CD4-positive, alpha-beta T cell treated with Interleukin-15 for 4 hours (primary cell): Measurements from ENCODE around the gene THAP8.

Experiments
- DNase-seq: peaks from one replicate; pipeline ENCODE4 v3.0.0-alpha.2; 2020; ENCODE audit warnings: low spot score

The THAP8 gene

DNA sequence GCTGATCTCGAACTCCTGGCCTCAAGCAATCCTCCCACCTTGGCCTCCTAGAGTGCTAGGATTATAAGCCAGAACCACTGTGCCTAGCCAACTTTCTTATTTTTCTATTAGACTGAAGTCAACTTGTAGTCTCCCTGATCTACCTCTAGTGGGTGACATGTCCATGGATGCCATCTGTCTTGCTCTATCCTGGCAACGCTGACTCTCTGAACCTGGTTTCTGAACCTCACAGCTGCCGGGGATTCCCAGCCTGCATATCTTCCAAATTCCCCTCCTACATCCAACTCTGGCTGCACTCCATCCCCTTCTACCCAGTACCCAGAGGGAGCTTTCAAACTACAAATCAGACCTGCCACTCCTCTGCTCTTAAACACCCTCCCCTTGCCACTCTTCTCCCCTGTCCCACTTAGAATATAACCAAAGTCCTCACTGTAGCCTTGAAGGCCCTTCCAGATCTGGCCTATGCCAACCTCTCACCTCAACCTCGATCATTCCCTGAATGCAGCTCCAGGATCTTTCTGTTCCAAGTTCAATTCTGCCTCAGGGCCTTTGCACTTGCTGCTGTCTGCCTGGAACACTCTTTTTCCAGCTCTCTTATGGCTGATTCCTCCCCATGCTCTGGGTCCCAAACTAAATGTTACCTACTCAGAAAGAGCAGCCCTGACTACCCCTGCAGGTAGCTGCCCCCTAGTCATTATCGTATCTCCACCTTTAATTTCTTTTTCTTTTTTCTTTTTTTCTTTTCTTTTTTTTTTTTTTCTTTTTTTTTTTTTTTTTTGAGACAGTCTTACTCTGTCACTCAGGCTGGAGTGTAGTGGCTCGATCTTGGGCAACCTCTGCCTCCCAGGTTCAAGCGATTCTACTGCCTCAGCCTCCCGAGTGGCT is 23.6 kb downstream of the THAP8 start:
- no peak for DNase-seq

DNA sequence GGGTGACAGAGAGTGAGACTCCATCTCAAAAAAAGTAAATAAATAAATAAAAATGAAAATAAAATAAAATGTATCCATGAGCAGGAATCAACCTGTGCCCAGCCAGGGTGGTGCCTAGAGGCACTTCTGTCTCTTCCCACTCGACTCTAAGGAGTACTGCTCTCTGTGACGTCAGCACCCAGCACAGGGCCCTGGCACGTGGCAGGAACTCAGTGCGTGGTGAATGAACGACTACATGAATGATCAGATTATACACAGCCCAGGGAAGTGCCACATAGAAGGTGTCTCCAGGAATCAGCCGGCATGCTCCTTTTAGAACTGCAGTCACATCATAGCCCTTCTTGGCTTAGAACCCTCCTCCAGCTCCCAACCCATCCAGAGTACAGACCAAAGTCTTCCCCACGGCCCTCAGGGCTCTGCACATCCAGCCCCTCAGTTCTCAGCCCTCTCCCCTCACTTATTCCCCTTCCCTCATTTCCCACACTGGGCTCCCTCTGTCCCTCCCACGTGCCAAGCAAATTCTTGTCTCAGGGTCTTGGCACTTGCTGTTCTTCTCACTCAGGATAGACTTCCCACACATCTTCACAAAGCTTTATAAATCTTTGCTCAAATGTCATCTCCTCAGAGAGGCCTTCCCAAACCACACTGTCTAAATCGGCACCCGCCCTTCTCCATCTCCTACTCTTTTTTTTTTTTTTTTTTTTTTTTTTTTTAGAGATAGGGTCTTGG is 25.6 kb downstream of the THAP8 start:
- no peak for DNase-seq

DNA sequence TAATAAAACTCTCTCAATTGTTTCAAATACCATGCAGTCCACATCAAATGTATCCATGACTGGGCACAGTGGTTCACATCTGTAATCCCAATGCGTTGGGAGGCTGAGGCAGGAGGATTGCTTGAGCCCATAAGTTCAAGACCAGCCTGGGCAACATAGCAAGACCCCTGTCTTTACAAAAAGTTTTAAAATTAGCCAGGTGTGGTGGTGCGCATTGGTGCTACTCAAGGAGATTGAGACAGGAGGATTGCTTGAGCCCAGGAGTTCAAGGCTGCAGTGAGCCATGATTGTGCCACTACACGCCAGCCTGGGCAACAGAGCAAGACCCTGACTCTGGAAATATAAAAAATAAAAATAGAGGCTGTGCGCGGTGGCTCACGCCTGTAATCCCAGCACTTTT is 26.4 kb downstream of the THAP8 start:
- no peak for DNase-seq

DNA sequence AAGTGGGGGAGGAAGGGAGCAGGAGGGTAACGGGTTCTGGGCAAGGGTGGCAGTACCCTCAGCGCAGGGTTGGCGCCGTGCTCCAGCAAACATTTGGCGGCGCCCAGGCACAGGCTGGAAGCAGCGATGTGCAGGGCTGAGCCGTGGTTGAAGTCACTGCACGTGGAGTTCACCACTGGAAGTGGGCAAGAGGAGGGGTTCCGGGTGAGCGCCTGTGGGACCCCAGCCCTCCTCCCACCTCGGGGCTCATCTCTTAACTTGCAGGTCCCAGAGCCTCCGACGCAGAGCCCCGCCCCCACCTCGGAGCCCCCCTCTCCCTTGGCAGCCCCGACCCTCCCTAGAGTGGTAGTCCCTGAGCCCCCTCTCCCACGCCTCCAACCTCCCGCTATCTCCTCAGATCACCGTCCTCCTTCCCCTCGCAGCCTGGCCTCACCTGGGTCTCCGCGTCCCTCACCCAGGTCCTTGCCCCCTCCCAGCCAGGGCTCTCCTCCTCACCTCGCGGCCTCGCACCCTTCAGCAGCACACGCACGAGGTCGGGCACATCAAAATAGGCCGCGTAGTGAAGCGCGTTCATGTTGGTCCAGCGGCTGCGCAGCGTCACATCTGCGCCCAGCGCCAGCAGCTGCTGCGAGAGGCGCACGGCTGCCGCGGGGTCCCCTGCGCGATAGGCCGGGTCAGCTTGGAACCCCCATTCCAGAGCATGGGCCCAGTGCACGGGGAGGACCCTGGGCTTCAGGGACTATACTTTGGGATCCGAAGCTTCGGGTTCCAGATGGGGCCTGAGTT is 27.8 kb downstream of the THAP8 start:
- DNase-seq: no peak

DNA sequence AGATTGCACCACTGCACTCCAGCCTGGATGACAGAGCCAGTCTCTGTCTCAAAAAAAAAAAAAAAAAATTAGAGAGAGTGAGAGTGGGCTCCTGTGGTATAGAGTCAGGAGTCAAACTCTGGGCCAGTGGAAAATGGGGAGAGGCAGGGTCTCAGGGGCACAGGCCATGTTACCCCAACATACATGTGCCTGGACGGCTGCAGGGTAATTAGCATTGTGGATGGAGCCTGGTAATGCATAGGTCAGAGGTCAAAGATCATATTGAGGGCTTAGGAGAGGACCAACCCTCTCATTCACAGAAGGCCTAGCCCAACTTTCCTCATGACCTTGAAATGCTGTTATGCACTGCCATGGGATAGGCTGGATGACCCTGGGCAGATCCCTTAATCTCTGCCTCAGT is 28.5 kb downstream of the THAP8 start:
- no peak for DNase-seq

DNA sequence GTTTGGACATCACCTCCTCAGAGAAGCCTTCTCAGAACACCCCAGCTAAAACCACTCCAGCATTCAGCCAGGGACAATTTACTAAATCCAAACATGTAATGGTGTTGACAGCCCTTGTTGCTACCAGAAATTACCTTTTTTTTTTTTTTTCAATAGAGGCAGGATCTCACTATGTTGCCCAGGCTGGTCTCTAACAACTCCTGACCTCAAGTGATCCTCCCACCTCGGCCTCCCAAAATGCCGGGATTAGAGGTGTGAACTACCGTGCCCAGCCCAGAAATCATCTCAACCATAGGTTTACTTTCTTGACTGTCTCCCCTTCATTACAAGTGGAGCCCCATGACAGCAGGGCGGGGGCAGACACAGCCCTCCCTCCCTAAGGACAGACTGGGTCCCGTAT is 30.7 kb downstream of the THAP8 start:
- no peak for DNase-seq

DNA sequence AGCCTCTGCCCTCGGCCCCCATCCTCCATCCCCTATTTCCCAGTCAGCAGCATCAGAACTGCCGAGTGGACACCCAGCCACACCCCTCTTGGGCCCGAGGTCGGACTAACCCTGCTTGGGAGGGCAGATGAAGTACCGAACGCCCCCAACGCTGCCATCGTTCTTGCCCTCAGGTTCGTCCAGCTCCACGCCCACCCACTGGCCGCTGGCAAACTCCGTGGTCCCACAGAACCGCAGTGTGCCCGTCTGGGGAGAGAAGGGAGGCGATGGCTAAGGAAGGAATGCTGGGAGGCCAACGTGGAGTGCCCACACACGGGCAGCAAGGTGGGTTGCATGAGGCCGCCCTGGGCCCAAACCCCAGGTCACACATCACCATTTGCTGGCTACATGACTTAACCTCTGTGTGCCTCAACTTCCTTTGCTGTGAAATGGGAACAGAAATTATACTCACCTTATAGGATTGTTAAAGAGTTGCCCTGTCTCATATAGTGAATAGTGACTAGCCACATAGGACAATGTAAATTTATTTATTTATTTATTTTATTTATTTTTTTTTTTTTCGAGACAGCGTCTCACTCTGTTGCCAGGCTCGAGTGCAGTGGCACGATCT is 34.9 kb downstream of the THAP8 start:
- no peak for DNase-seq

DNA sequence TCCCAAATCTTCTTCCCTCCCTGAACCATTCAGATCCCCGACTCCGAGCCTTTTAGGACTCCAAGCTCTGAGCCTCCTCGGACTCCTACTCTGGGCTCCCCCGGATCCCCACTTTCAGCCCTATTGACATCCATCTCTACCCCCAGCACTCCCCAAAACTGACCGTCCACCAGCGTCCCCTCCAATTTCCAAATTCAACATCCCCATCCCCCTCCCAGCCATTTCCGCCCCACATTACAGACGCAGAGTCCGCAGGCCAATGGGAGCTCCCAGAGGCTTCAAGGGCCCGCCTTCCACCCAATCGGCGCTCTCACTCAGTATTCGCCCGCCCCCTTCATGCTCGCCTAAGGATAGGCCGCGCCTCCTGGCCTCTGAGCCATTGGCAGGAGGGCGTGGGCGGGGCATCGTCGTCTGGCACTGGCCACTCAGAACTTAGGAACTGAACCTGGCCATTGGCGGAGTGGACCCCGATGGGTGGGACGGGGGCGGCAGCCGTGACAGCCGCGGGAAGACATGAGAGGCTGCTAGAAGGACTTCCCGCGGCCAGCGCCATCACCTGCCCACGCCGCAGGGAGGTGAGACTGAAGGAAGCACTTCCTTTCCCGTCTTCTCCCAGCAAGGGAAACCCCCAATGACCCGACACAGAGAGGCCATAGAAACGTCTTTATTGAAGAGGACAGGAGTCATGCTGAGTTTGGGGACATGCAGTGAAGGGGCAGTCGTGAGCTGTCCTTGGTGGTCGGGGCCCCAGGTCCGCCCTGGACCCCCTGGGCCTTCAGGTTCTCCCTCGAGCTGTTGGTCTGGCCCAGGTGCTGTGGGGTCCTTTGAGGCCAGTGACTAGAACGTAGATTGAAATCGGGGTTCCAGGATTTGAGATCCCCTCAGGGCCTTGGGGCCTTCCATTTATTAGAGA is 39.8 kb downstream of the THAP8 start, which contains the start of gene ALKBH6:
TSS of gene ALKBH6 (minus strand) at position 202 of the 913 bp plus-strand sequence. CDS start 816 bp downstream, outside the sequence.
- peak; percentile 99 for DNase-seq

DNA sequence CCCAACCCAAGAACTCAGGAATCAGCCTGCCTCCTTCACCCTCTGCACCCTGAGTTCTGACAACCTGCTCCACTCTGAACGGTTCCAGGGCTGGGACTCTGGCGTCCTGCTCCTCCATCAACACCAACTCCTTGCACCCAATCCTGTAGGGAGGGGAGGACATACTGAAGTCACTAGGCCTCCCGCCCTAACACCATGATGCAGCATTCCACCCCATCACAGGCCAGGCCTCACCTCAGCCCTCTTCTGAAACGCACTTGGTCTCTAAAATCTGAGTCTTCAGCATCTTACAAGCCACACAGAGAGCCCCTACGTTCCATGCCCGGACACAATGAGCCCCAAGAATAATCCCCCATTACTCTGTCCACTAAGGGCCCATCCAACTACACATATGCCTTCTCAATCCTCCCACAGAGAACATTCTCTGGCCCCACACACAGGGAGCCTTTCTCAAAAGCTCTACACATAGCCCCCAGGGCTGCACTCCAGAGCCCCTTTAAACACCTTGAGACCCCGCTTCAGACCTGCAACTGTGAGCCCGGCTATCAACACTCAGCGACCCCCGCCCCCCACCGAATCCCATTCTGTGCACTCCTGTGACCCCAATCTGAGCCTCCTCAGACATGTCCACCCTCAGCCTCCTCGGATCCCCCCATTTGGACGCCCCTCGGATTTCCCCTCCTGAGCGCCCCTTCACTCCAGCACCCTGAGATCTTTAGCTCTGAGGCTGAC is 40.6 kb downstream of the THAP8 start:
- no peak for DNase-seq

DNA sequence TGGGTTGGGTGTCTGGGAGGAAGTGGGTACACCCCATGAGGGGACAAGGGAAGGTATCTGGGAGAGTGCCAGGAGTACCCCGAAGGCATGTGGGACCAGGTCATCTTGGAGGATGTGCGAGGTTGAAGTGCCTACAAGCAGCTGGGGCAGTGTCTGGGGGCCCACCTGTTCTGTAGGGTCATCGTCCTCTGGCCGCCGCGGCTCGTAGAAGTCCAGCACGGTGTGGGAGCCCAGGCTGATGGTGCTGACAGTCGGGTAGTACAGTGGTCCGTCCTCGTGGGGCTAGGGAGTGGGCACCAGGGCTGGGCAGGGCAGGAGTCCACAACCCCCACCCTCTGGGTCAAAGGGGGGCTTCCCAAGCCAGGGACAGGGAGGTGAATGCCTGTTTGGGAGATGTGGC is 43.7 kb downstream of the THAP8 start:
- no peak for DNase-seq

DNA sequence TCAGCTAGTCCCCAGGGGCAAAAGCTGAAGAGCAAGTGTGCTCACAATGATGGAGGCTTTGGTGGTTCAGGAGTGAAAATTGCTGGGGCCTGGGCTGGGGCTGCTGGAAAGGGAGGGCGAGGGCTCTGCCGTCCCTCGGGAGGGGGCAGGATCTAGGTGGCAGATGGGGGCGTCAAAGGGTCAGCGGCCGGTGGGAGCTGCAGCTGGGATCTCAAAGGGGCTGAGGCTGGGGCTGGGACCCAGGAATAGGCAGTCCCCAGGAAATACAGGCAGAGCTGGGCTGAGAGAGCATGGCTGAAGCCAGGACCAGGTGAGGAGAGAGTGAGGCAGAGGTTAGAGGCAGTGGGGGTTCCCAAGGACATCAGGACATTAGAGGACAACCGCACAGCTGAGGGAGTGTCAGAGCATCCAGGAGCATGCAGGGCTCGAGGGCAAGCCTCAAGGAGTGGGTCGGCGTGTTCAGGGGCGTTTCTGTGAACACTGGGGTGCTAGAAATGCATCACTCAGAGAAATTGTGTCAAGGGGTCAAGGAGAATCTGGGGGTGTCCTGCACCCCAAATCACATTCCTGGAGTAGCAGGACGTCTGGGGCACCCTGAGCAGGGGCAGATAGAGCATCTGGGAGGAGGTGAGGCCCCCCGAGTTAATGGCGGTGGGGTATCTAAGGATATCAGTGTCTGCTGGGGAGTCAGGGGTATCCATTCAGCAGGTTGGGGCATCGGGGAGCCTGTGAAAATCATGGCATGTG is 44.3 kb downstream of the THAP8 start:
- DNase-seq: no peak

DNA sequence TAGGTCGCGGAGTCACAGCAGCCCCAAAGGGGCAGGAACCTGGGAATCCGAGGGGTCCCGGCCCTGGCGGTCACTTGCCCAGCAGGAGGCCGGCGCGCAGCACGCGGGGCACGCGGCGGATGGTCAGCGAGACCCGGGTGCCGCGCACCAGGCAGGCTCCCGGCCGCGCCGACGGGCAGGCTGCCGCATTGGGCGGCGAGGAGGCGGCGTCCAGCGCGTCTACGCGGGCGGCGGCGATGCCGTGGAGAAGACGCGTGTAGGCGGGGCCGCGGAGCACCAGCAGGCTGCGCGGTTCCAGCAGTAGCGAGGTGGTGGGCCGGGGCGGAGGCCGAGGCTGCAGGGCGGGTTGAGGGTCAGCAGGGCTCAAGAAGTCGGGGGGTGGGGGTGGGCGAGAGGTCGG is 44.9 kb downstream of the THAP8 start:
- DNase-seq: peak; percentile 38

DNA sequence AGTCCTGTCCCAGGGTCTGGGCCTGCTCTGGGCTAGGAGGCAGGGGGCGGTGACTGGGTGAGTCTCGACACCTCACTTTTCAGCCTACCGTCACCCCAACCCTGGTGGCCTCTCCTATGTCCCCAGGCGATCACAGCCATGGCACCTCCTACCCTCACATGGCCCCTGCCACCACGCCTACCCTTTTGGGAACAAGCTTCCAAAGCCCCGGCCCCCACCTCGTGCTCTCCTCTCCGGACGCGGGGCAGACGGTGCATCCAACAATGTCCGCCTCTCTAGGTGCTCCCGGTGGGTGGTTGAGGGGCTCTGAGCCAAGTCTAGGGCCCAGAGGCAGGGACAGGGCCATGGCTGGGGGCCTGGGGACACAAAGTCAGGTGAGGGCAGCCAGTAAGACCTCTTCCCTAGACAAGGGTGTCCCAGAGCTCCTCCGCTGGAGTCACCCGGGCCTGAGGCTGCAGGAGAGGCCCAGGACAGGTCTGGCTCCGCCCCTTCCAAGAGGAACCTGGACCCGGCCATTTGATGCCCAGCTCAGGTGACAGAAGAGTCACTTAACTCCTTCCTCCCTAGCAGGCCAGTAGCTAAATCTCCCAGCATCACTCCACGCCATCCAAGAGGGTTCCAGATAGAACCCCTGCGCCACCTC is 45.6 kb downstream of the THAP8 start, which contains the start of gene SYNE4:
TSS of gene SYNE4 (minus strand) at position 478 of the 643 bp plus-strand sequence. CDS start at position 346, 132 bp downstream.
- DNase-seq: no peak

DNA sequence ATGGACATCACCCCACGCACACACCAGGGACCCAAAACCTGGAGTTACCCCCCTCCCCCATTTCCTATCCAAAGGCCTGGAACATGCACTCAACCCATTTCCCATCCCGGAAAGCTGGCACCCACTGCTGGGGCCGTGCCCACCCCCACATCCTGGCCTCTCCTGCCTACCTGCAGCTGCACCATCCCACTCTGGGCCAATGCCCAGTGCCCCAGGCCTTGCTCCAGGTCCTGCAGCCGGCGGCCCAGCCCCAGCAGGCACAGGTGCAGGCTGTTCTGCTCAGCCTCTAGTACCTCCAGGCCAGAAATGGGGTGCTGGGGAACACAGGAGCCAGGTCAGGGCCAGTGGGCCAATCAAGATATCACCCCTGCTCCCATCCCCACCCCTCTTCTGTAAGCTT is 47.1 kb downstream of the THAP8 start:
- DNase-seq: no peak

DNA sequence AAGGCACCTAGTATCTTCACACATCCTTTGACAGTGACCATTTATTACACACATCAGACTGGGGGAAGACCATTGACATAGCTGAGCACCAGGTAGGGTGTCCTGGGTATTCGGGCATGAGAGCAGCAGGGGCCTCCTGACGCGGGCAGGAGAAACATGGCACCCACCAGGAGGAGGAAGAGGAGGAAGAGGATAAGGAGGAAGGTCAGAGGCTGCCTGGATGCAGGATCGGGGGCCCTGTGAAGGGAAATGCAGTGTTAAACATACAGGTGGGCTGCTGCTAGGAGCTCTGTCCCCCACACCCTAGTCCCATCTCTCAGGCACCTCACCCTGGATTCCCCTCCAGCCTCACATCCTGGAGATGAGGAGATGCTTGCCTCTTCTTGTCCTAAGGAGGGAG is 50.8 kb downstream of the THAP8 start:
- no peak for DNase-seq

DNA sequence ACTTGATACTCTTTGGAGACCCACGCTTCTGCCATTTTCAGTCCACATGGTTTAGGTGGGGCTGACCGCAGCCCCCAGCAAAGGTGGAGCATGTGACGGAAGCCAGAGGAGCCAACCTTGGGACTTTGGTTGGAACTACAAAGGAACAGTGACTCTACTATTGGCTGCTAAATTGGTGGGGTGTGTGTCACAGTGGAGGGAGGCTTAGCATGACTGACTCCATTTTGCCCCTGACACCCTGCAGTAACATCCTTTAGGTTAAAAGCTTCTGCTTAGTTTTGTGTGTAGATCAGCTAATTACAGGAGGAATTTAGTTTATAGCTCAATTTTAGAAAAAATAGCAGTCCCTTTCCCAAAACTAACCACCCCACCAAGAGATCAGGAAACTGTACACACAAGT is 52.5 kb downstream of the THAP8 start:
- no peak for DNase-seq

DNA sequence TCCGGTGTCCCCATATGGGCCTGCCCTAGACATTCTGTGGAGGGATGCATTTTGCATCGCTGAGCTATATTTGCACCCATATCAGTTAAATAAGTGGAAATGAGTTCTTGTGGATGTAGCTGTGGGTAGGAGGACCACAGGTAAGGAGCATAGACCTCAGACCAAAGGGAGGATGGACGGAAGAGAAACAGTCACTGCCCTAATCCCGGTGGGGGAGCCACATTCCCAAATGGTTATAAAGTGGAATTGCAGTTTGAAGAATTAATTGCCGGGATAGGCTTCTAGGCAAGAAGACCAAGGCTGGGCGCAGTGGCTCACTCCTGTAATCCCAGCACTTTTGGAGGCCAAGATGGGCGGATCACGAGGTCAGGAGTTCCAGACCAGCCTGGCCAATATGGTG is 57.3 kb downstream of the THAP8 start:
- DNase-seq: no peak

DNA sequence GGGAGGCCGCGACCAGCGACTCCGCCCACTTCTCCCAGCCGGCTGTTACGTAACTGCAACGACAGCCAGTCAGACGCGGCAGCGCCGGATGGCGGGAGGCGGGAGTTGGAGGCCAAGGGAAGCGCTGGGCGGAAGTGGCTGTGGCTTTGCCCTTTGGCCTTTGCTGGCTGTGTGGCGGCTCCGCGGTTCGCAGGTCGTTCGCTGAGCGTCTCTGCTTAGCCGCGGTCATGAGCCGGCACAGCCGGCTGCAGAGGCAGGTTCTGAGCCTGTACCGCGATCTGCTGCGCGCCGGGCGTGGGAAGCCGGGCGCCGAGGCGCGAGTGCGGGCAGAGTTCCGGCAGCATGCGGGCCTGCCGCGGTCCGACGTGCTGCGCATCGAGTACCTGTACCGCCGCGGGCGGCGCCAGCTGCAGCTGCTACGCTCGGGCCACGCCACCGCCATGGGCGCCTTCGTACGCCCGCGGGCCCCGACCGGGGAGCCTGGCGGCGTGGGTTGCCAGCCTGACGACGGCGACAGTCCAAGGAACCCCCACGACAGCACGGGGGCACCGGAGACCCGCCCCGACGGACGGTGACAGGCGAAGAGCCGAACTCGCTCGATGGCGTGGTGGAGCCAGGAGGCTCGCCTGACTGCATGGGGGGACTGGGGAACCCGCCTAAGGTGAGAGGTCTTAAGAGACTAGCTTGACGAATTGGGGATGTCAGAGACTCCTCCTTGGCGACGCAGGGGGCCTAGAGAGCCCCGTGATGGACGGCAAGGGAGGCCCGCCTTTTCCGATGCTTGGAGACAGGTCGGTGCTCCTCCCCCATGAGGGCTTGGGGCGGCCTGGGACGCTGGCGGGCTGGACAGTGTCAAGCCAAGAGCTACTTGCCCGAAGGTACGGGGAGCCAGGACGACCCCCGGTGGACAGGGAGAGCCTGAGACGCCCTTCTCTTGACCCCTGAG is 58.8 kb downstream of the THAP8 start, which contains the start of gene SDHAF1:
TSS of gene SDHAF1 (plus strand) at position 141 of the 946 bp plus-strand sequence. CDS start at position 228, 87 bp downstream.
- DNase-seq: peak; percentile 91
